HG02763 (cell line): ENCODE measurements around the gene TLE4.

Source experiments
- ATAC-seq: cut with Tn5 transposase; IDR thresholded peaks from one replicate; pipeline ENCODE4 v1.9.1; 2021; ENCODE audit warnings: mild to moderate bottlenecking, moderate library complexity; ENCODE audit not compliant: unreplicated experiment

TLE4 gene

GRCh38 chr9:79660615-79661014 is 88.8 kb downstream of the TLE4 start:
- ATAC-seq = no peak

- no peak for ATAC-seq
Measured at GRCh38 chr9:79661279-79661678, 89.5 kb downstream of the TLE4 start.

- ATAC-seq = no peak
Measured at GRCh38 chr9:79661886-79662536, 90.2 kb downstream of the TLE4 start.

GRCh38 chr9:79662537-79662956 is 90.8 kb downstream of the TLE4 start:
- no peak for ATAC-seq

- ATAC-seq = no peak
Measured at GRCh38 chr9:79663300-79663699, 91.5 kb downstream of the TLE4 start.

- no peak for ATAC-seq
Measured at GRCh38 chr9:79663878-79664277, 92.1 kb downstream of the TLE4 start.

GRCh38 chr9:79664375-79664831 is 92.6 kb downstream of the TLE4 start:
- ATAC-seq = no peak

GRCh38 chr9:79665369-79665768 is 93.6 kb downstream of the TLE4 start:
- ATAC-seq = no peak

- no peak for ATAC-seq
Measured at GRCh38 chr9:79665931-79666330, 94.2 kb downstream of the TLE4 start.

- no peak for ATAC-seq
Measured at GRCh38 chr9:79667120-79667519, 95.4 kb downstream of the TLE4 start.

- ATAC-seq = no peak
Measured at GRCh38 chr9:79667817-79668436, 96.2 kb downstream of the TLE4 start.

GRCh38 chr9:79668956-79669355 is 97.2 kb downstream of the TLE4 start:
- no peak for ATAC-seq

GRCh38 chr9:79670269-79670961 is 98.7 kb downstream of the TLE4 start:
- no peak for ATAC-seq

GRCh38 chr9:79671558-79671957 is 99.8 kb downstream of the TLE4 start:
- no peak for ATAC-seq

- ATAC-seq = no peak
Measured at GRCh38 chr9:79672236-79672635, 100.5 kb downstream of the TLE4 start.

- no peak for ATAC-seq
Measured at GRCh38 chr9:79672891-79673290, 101.1 kb downstream of the TLE4 start.

- peak; percentile 77 for ATAC-seq
Measured at GRCh38 chr9:79673614-79674013, 101.8 kb downstream of the TLE4 start.

- ATAC-seq = peak; percentile 17
Measured at GRCh38 chr9:79674052-79674777, 102.5 kb downstream of the TLE4 start.

- no peak for ATAC-seq
Measured at GRCh38 chr9:79681576-79681975, 109.8 kb downstream of the TLE4 start.

GRCh38 chr9:79682076-79682736 is 110.4 kb downstream of the TLE4 start:
- no peak for ATAC-seq

- no peak for ATAC-seq
Measured at GRCh38 chr9:79684059-79684458, 112.3 kb downstream of the TLE4 start.
